Measurements from ENCODE around the gene CPSF6.

GRCh38 chr12:69275471-69275891 lies 36.1 kb downstream of the CPSF6 start:
- TF ChIP-seq CTCF (IDR thresholded peaks at IDR 0.05; ENCODE audit: low read depth, low read length) (no peak), EZH2phosphoT487 (IDR thresholded peaks at IDR 0.05; ENCODE audit: low read depth) (no peak)
